Bronchial smooth muscle cell (primary cell): ENCODE data around the gene SRPX. TPM values are rescaled to one million over a fixed set of nuclear protein-coding genes. Genes with fewer than 3 reads are reported as not detected.

Source experiments
- total RNA-seq: library from RNA; depleted of rRNA; stranded (reverse); fragments of >200 nt; gene quantifications from 2 replicates; pipeline ENCODE4 v1.2.1, GENCODE V29; 2014

The SRPX gene
- total RNA-seq: 178 and 329 TPM in 2 replicates

GRCh38 chrX:38220415-38221390 lies at the start of gene SRPX:
Gene SRPX, minus strand, starts transcription at chrX:38220871. Its CDS starts 79 bp downstream, at chrX:38220792.

Other genes with a start within 250 kb of the SRPX start
- 0.60 and 1.6 TPM in 2 replicates for gene SYTL5, start 214.3 kb downstream of the SRPX start, total RNA-seq
- gene RPGR, start 106.6 kb upstream of the SRPX start, total RNA-seq: 2.5 and 3.3 TPM in 2 replicates
- 0.09 and 0.16 TPM in 2 replicates for gene OTC, start 131.7 kb upstream of the SRPX start, total RNA-seq